ENCODE data around the gene TTC6. TPM values are rescaled to one million over a fixed set of nuclear protein-coding genes. Genes with fewer than 3 reads are reported as not detected.

TTC6 gene
- total RNA-seq, 6 donors from 2014 or later: 5.2 to 63.9 (median 10.8) TPM

- ATAC-seq (ENCODE audit: low FRiP score in 2 of 2): peak; percentile 56 to 81
- Histone ChIP-seq H3K27ac (peak overlapping the region; percentile 72 to 87 (median 83)), H3K27me3 (peaks cover 2 to 61% (median 34%) of the 10 kb centered on the region in 4 donors), H3K4me3 (peak overlapping the region in 3 of 4 donors; percentile 34 to 47 (median 44)), H3K4me1 (peaks cover 26 to 57% (median 40%) of the 10 kb centered on the region in 4 donors), H3K9me3 (no peaks in the 10 kb centered on the region), H3K36me3 (no peaks in the 10 kb centered on the region)
- 9 to 20% methylated on average over 19 to 29 of the region's 50 CpGs for whole genome bisulfite sequencing, 2 donors
- DNase-seq: peak; percentile 73 to 89
- TF ChIP-seq EP300 (IDR thresholded peaks at IDR 0.05) (no peak), POLR2A (IDR thresholded peaks at IDR 0.05) (peak in 2 of 4 donors; percentile 62), POLR2AphosphoS5 (IDR thresholded peaks at IDR 0.05) (peak in 1 of 2 donors; percentile 27)
- TF ChIP-seq, protein P1, sequence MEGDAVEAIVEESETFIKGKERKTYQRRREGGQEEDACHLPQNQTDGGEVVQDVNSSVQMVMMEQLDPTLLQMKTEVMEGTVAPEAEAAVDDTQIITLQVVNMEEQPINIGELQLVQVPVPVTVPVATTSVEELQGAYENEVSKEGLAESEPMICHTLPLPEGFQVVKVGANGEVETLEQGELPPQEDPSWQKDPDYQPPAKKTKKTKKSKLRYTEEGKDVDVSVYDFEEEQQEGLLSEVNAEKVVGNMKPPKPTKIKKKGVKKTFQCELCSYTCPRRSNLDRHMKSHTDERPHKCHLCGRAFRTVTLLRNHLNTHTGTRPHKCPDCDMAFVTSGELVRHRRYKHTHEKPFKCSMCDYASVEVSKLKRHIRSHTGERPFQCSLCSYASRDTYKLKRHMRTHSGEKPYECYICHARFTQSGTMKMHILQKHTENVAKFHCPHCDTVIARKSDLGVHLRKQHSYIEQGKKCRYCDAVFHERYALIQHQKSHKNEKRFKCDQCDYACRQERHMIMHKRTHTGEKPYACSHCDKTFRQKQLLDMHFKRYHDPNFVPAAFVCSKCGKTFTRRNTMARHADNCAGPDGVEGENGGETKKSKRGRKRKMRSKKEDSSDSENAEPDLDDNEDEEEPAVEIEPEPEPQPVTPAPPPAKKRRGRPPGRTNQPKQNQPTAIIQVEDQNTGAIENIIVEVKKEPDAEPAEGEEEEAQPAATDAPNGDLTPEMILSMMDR (IDR thresholded peaks at IDR 0.05): peak in 1 of 6 experiments; percentile 3
Measured at GRCh38 chr14:37597914-37598746, 2.7 kb downstream of the TTC6 start.

DNA sequence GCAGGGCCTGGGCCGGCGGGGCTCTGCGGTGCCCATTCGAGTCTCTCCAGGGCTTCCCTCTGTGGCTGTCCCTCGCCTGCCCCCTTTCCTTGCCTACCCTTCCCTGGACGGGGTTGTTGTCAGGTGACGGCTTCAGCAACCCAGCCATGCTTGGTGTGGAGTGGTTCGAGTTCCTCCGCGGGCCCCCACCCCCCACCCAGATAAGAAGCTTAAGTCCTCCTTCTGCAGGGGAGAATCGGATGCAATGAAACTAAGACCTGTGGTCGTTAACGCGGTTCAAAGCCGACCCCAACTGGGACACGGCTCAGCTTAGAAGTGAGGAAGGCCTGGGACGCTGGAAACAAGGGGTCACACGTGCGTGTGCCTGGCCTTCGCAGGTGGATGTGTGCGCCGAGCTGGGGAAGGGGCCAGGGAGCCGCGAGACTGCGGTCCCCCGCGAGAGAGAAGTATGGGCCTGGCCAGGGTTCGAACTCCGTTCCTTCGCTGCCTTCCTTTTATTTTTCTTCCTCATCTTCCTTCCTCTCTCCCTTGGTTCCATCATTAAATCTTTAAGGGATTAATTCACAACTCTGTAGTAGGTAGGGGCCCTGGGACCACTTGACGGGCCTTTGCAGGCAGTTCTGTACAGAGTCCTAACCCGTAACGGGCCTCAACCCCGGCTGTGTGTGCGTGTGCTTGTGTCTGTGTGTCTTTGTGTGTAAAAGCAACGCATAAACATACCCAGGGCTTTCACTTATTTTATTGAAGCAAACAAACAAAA, 3.5 kb downstream of the TTC6 start:
- Histone ChIP-seq H3K4me1 (peaks cover 26 to 57% (median 40%) of the 10 kb centered on the region in 4 donors), H3K27me3 (peaks cover 2 to 60% (median 32%) of the 10 kb centered on the region in 4 donors), H3K36me3 (no peaks in the 10 kb centered on the region), H3K27ac (peak overlapping the region; percentile 72 to 87 (median 83)), H3K9me3 (no peaks in the 10 kb centered on the region), H3K4me3 (peak overlapping the region in 3 of 4 donors; percentile 34 to 47 (median 44))
- DNase-seq (peak in 1 of 2 donors; percentile 43), ATAC-seq (ENCODE audit: low FRiP score in 2 of 2) (no peak)
- TF ChIP-seq POLR2A (IDR thresholded peaks at IDR 0.05) (no peak), POLR2AphosphoS5 (IDR thresholded peaks at IDR 0.05) (no peak), EP300 (IDR thresholded peaks at IDR 0.05) (no peak)
- TF ChIP-seq, protein P1 (IDR thresholded peaks at IDR 0.05): peak in 1 of 6 experiments; percentile 5
- WGBS, 2 donors: 18 to 22% methylated on average over 33 to 36 of the region's 36 CpGs

DNA sequence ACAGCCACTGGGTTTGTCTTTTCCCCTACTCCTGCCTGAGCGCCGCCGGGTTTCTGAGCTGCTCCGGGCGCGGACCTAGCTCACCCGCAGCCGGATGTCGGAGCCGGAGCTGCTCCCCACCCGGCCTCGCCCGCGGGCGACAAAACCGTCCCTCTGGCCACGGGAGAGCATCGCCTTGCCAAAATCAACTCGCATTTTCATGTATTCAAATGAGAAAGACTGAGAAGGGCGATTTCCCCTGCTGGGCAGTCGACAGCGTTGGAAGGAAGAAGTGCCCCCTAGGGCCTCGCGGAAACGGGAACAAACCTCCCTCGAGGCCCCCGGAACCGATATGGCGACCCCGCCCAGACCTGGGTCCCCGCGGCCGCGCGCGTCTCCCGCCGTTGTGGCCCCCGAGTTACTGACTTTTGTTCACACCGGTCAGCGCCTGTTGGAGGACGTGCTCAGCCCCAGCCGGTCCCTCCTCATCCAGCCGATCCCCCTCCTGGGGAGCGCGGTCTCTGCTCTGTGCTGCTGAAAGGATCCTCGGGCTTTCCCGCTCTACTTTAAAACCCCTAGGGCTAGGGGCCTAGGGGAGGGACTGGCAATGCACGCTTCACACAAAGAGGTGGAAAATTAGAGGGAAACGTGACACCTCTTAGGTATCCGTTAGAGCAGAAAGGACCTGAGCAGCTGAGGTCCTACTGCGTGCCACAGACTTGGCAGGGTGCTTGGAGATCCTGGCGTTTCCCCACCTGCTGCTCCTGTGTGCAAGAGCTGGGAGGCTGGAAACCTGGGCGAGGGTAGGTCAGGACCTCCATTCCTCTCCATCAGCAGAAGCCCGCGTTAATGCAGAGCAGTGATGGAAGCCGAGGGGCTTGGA, 4.3 kb downstream of the TTC6 start:
- H3K27ac ChIP-seq: peak overlapping the region; percentile 72 to 87 (median 83)
- H3K4me3 ChIP-seq: peak overlapping the region in 3 of 4 donors; percentile 34 to 47 (median 44)
- peak in 1 of 2 donors; percentile 84 for DNase-seq
- peaks cover 19 to 51% (median 34%) of the 10 kb centered on the region in 4 donors for H3K4me1 ChIP-seq
- peaks cover 2 to 52% (median 30%) of the 10 kb centered on the region in 4 donors for H3K27me3 ChIP-seq
- 4 to 6% methylated on average over 9 to 57 of the region's 57 CpGs for WGBS, 2 donors
- H3K9me3 ChIP-seq: no peaks in the 10 kb centered on the region
- ATAC-seq (ENCODE audit: low FRiP score in 2 of 2): no peak
- no peaks in the 10 kb centered on the region for H3K36me3 ChIP-seq
- peak in 1 of 4 donors; percentile 22 for TF ChIP-seq POLR2A (IDR thresholded peaks at IDR 0.05)
- TF ChIP-seq EP300 (IDR thresholded peaks at IDR 0.05): no peak
- TF ChIP-seq, protein P1 (IDR thresholded peaks at IDR 0.05): no peak
- no peak for TF ChIP-seq POLR2AphosphoS5 (IDR thresholded peaks at IDR 0.05)
